ENCODE measurements around the gene DCDC2B. TPM values are rescaled to one million over a fixed set of nuclear protein-coding genes. Genes with fewer than 3 reads are reported as not detected.

The DCDC2B gene
- total and polyA plus RNA-seq, 2 of the 13 experiments (the other 11 are each of a cell fraction or from before 2014, with no cell fraction given): not detected

DNA sequence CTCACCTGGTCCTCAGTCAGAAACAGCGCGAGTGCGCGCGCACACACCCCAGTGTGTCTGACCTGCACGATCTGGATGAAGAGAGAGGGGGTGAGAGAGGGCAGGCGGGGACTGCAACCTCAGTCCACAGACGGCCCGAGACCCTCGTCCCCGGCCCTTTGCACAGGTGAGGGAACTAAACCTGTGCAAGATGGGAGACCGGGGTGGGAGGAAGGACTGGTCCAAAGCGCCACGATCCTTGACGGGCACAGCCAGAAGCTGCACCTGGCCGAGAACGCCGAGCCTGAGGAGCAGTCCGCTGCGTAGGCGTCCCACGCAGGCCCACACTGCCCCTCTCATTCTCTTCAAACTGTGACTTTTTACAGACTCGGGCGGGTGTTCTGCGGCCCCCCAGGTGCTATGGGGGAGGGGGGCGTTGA lies 3.9 kb upstream of the DCDC2B start:
- peak; percentile 8 for TF ChIP-seq XRCC5 (optimal IDR thresholded peaks at IDR 0.05; ENCODE audit: low read length)
- TF ChIP-seq ZBTB7A (CRISPR knock-in tag; IDR thresholded peaks at IDR 0.05): 0 out of 2 replicates have a peak, but pooled peaks have one; percentile 23
- no peak for TF ChIP-seq ZNF614 (CRISPR knock-in tag; IDR thresholded peaks at IDR 0.05; ENCODE audit: borderline replicate concordance)
- TF ChIP-seq ETV5 (CRISPR knock-in tag; IDR thresholded peaks at IDR 0.05; ENCODE audit: borderline replicate concordance): no peak
- no peak for TF ChIP-seq HNRNPL (IDR thresholded peaks at IDR 0.05; ENCODE audit: low read depth, low read length)
- peak; percentile 15 for TF ChIP-seq AGO2 (optimal IDR thresholded peaks at IDR 0.05; ENCODE audit: low read depth, low read length)
- TF ChIP-seq ZNF768 (CRISPR knock-in tag; IDR thresholded peaks at IDR 0.05): 0 out of 2 replicates have a peak, but pooled peaks have one; percentile 5
- TF ChIP-seq RXRA (CRISPR knock-in tag; IDR thresholded peaks at IDR 0.05): 0 out of 2 replicates have a peak, but pooled peaks have one; percentile 13
- TF ChIP-seq KLF11 (CRISPR knock-in tag; IDR thresholded peaks at IDR 0.05): no peak
- TF ChIP-seq, protein P1, sequence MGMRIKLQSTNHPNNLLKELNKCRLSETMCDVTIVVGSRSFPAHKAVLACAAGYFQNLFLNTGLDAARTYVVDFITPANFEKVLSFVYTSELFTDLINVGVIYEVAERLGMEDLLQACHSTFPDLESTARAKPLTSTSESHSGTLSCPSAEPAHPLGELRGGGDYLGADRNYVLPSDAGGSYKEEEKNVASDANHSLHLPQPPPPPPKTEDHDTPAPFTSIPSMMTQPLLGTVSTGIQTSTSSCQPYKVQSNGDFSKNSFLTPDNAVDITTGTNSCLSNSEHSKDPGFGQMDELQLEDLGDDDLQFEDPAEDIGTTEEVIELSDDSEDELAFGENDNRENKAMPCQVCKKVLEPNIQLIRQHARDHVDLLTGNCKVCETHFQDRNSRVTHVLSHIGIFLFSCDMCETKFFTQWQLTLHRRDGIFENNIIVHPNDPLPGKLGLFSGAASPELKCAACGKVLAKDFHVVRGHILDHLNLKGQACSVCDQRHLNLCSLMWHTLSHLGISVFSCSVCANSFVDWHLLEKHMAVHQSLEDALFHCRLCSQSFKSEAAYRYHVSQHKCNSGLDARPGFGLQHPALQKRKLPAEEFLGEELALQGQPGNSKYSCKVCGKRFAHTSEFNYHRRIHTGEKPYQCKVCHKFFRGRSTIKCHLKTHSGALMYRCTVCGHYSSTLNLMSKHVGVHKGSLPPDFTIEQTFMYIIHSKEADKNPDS (CRISPR knock-in tag; IDR thresholded peaks at IDR 0.05): no peak
- no peak for TF ChIP-seq TCF7 (IDR thresholded peaks at IDR 0.05; ENCODE audit: low read depth)
- no peak for TF ChIP-seq ZNF776 (CRISPR knock-in tag; IDR thresholded peaks at IDR 0.05)
- TF ChIP-seq ZBTB38 (CRISPR knock-in tag; IDR thresholded peaks at IDR 0.05): peak; percentile 68; the same call in 1 of the 2 replicates
- no peak for FAIRE-seq
- H3K79me2 ChIP-seq (ENCODE audit: insufficient read depth, low read length): no peaks in the 10 kb centered on the region
- H2AFZ ChIP-seq (ENCODE audit: low read length): no peak overlapping the region
- H3K27me3 ChIP-seq (ENCODE audit: control insufficient read depth in 1 of 2, insufficient read depth in 2 of 2, low read length in 2 of 2): no peaks in the 10 kb centered on the region
- ChIA-PET POLR2A (interaction anchor here (1.1 to 2.6 kb wide), 5 partner anchors 8 to 117 kb away, joined by 3 to 11 read pairs (median 5); partner anchors contain the start of gene TXLNA), CTCF (ENCODE audit: low intra/inter-chr PET ratio, low total read pairs) (no interaction called here)
- intact Hi-C loops (cut with micrococcal nuclease; ENCODE audit: unreplicated experiment) (no loop called here), in situ Hi-C loops (cut with HindIII; ENCODE audit: extremely low pct_ligation_motif_present, low pct_unique_long_range_greater_than_20kb) (no loop called here)
- peak overlapping the region; percentile 85 for H3K4me2 ChIP-seq (ENCODE audit: low read depth, low read length)
- no TSS peak for BruUV-seq (replicated peaks)
- no peak overlapping the region for H3K27ac ChIP-seq (ENCODE audit: extremely low read length, insufficient read depth, low read length)
- no peaks in the 10 kb centered on the region for H3K9me3 ChIP-seq (ENCODE audit: low read length)
- H3K9ac ChIP-seq (ENCODE audit: insufficient read depth, low read depth, low read length): peak overlapping the region; percentile 87
- DNase-seq (ENCODE audit: low spot score): no peak
- WGBS (ENCODE audit: low lambda C conversion rate): 66% methylated on average over 13 of the region's 26 CpGs
- H3K4me3 ChIP-seq (replicated peaks in 1 of 3; ENCODE audit: insufficient read depth in 1 of 3, low read depth in 2 of 3, low read length in 3 of 3): peak overlapping the region; percentile 53 to 93 (median 86); a peak in 5 of 6 replicates
- ATAC-seq: no peak
- H4K20me1 ChIP-seq (ENCODE audit: insufficient read depth, low read length): no peaks in the 10 kb centered on the region
- no peaks in the 10 kb centered on the region; a peak in 1 of 5 replicates for H3K36me3 ChIP-seq (replicated peaks in 1 of 2; ENCODE audit: control insufficient read depth in 1 of 2, insufficient read depth in 2 of 2, low read length in 2 of 2)
- peaks cover 26% of the 10 kb centered on the region for H3K4me1 ChIP-seq (ENCODE audit: insufficient read depth, low read length)
